K562 treated with DMSO at 1 percent for 4 hours (cell line): ENCODE measurements around the gene RAB17. TPM values are rescaled to one million over a fixed set of nuclear protein-coding genes. Genes with fewer than 3 reads are reported as not detected.

Experiments
- total RNA-seq: library from RNA; unstranded; fragments of 300-600 nt; gene quantifications from 2 replicates; pipeline ENCODE4 v1.2.3, GENCODE V29; 2022; ENCODE audit not compliant: insufficient read depth

Gene RAB17, protein sequence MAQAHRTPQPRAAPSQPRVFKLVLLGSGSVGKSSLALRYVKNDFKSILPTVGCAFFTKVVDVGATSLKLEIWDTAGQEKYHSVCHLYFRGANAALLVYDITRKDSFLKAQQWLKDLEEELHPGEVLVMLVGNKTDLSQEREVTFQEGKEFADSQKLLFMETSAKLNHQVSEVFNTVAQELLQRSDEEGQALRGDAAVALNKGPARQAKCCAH
- total RNA-seq = not detected in 2 replicates

DNA sequence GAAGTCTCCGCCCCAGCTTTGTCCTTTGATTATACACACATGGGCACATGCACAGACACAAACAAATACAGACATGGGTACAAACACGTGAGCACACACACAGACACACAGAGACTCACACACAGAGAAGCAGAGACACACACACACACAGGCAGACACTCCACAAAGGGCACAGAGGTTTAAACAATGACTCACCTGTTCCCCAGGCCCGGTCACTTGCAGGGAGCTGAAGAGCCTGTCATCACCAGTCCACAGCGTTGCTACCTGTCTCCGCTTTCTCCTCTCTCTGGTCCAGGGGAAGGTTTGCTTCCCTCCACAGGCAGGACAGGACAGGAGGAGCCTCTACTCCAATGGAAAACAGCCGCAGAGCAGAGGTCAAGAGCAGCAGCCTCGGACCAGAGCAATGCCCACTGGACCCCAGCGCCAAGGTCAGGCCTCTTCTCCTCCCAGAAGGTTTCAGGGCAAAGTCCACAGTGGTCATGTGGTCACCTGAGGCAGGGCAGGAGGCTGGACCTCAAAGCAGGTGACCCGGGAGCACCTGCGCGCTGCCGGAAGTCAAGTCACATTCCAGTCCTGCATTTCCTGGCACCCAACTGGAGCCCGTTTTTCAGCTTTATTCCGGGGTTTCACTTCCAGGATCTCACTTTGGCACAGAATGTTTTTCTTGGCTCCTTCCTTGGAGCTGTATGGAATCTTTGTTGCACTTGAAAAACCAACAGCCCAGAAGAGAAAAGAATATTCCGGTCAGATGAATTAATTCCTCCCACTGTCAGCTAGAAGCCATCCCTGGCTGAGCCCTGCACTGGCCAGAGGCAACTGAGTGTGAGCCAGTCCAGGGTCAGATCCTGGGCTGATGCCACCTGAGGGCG is at the start of gene RAB17:
TSS of gene RAB17 (minus strand) at position 463 of the 869 bp plus-strand sequence. CDS start 4,580 bp downstream, outside the sequence.

GRCh38 chr2:237627441-237628246 is 37.1 kb upstream of the RAB17 start, which contains the start of gene LRRFIP1:
Gene LRRFIP1 (plus strand): TSS chr2:237627587. CDS start chr2:237627645, 58 bp downstream.

DNA sequence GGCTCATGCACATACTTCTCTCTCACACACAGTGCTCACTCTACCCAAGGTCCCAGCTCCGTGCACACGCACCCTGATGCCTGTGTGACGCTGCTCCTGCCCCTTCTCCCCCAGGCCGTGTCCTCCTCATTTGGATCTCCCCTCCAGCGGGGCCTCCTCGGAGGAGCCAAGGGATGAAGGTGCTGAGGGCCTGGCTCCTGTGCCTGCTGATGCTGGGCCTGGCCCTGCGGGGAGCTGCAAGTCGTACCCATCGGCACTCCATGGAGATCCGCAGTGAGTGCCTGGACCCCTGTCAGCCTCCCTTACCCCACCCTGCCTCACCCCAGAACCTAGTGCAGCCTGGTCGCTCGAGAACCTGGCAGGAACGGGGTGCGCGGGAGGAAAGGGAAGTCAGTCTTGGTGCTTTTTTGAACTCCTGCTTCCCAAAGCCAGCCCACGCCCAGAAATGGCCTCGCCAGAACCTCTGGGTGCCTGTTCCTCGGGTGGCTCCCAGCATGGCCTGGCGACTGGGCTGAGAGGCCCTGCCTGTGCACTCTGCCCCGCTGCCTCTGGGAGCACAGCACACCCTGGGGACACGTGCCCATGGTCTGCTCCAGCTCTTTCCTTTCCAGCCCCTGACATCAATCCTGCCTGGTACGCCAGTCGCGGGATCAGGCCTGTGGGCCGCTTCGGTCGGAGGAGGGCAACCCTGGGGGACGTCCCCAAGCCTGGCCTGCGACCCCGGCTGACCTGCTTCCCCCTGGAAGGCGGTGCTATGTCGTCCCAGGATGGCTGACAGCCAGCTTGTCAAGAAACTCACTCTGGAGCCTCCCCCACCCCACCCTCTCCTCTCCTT is 23.9 kb downstream of the RAB17 start, which contains the start of gene PRLH:
TSS of gene PRLH (plus strand) at position 174 of the 835 bp plus-strand sequence. CDS start at position 174, 0 bp downstream.

Other genes starting within 250 kb of the RAB17 start
- 32.9 and 38.2 TPM in 2 replicates for gene COL6A3, start 176.6 kb downstream of the RAB17 start, total RNA-seq
- gene MLPH, start 103.5 kb downstream of the RAB17 start, total RNA-seq = not detected in 2 replicates
- not detected in 2 replicates for gene PRLH, start 24.2 kb downstream of the RAB17 start, total RNA-seq
- gene LRRFIP1, start 36.9 kb upstream of the RAB17 start, total RNA-seq = 14.3 and 17.7 TPM in 2 replicates
- 0.30 TPM in 1 of 2 replicates, not detected in the other for gene RBM44, start 208.0 kb upstream of the RAB17 start, total RNA-seq